Activated CD8-positive, alpha-beta T cell treated with anti-CD3 and anti-CD28 coated beads, Interleukin-2, amount 10 ng/mL, durations not matched to agents 7 days and 5 days (primary cell): ENCODE results near the gene DTNB. TPM values are rescaled to one million over a fixed set of nuclear protein-coding genes. Genes with fewer than 3 reads are reported as not detected.

Experiments
- ATAC-seq: fragments of 150-1000 bp; cut with Tn5 transposase; one replicate; pipeline ENCODE4 v1.10.0; 2021; ENCODE audit warnings: moderate library complexity
- CTCF ChIA-PET: fragments of 350-600 bp; sonication (Branson Sonifier 250); formaldehyde crosslinking; loops from one replicate; lab custom pipeline; 2021; ENCODE audit warnings: antibody characterized with exemption; lab: Charles Lee
- POLR2A ChIA-PET: fragments of 350-600 bp; sonication (Branson Sonifier 250); formaldehyde crosslinking; loops from one replicate; lab custom pipeline; 2021; ENCODE audit warnings: antibody characterized with exemption; lab: Charles Lee
- DNase-seq: peaks from one replicate; pipeline ENCODE4 v3.0.0-alpha.2; 2020
- H3K27ac Mint-ChIP-seq: one replicate; pipeline ENCODE4 v1.8.0; 2021; ENCODE audit warnings: mild to moderate bottlenecking, mixed read lengths
- H3K27me3 Mint-ChIP-seq: one replicate; pipeline ENCODE4 v1.8.0; 2021; ENCODE audit warnings: low read depth, mixed read lengths
- H3K36me3 Mint-ChIP-seq: one replicate; pipeline ENCODE4 v1.8.0; 2021; ENCODE audit warnings: low read depth, mixed read lengths
- H3K4me1 Mint-ChIP-seq: one replicate; pipeline ENCODE4 v1.8.0; 2021; ENCODE audit warnings: low read depth, mixed read lengths
- H3K4me3 Mint-ChIP-seq: one replicate; pipeline ENCODE4 v1.8.0; 2021; ENCODE audit warnings: mild to moderate bottlenecking, mixed read lengths
- H3K9me3 Mint-ChIP-seq: one replicate; pipeline ENCODE4 v1.8.0; 2022; ENCODE audit warnings: mixed read lengths; ENCODE audit not compliant: insufficient read depth
- total RNA-seq, 2 experiments: library from RNA; stranded (reverse); gene quantifications; one replicate each; pipeline ENCODE4 v1.2.3, GENCODE V29; 2021

DTNB gene
- total RNA-seq, 2 experiments from 2014 or later: 29.2 to 31.2 TPM

DNA sequence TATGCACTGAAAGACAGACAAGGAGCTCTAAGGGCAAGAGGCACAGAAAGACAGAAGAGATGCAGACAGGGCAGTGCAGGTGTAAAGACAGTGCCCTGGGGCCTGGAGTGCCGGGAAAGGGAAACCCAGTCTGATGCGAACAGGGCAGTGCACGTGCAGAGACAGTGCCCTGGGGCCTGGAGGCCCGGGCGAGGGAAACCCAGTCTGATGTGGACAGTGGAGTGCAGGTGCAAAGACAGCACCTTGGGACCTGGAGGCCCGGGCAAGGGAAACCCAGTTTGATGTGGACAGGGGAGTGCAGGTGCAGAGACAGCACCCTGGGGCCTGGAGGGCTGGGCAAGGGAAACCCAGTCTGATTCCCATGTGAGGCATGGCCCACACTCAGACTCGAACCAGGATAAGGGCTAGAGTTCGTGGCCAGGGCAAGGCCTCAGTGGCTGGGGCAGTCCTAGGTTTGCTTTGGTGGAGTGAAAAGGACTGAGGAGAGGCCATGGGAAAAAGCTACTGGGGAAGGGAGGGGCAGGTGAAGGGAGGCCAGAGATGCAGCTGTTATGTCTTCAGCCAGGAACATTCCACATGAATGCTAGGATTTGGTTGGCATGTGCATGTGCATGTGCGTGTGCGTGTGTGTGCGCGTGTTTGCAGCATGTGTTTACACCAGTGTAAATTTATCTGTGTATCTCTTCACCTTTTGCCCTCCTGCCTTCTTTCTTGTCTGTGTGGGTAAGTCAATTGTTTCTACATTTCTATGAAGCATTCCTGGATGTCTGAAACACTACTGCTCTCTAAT lies 292.6 kb downstream of the DTNB start:
- H3K9me3 Mint-ChIP-seq: no peaks in the 10 kb centered on the region
- CTCF ChIA-PET: interaction anchor here (1.0 to 1.6 kb wide), 3 partner anchors 9 to 22 kb away, joined by 3 to 5 read pairs (median 4); no protein-coding TSS in a partner anchor
- peaks cover 40% of the 10 kb centered on the region for H3K4me1 Mint-ChIP-seq
- no peaks in the 10 kb centered on the region for H3K27me3 Mint-ChIP-seq
- DNase-seq: no peak
- H3K4me3 Mint-ChIP-seq: no peak overlapping the region
- no peak for ATAC-seq
- POLR2A ChIA-PET: no interaction called here
- peaks cover 6% of the 10 kb centered on the region for H3K36me3 Mint-ChIP-seq
- no peak overlapping the region for H3K27ac Mint-ChIP-seq

DNA sequence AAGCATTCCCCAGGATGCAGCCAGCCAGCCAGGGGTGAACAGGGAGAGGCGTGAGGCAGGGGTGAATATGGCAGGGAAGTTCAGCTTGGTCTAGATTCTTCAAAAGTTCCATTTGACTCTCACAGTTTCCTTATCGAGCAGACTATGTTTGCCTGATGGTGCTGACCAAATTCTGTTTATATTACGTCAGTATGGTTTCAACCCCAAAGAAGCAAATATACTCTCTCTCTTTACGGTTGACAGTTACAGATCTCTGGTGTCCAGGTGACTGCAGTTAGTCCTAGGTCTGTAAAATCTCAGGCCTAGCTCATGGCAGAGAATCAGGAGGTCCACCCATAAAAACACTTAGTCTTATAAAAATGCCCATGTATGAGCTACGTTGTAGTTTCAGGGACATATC lies 293.4 kb downstream of the DTNB start:
- H3K27me3 Mint-ChIP-seq: no peaks in the 10 kb centered on the region
- ATAC-seq (no peak), DNase-seq (no peak)
- ChIA-PET CTCF (interaction anchor here (1.0 to 1.6 kb wide), 3 partner anchors 8 to 23 kb away, joined by 3 to 5 read pairs (median 4); no protein-coding TSS in a partner anchor), POLR2A (no interaction called here)
- H3K36me3 Mint-ChIP-seq: peaks cover 6% of the 10 kb centered on the region
- H3K4me3 Mint-ChIP-seq: no peak overlapping the region
- no peaks in the 10 kb centered on the region for H3K9me3 Mint-ChIP-seq
- H3K4me1 Mint-ChIP-seq: peaks cover 40% of the 10 kb centered on the region
- no peak overlapping the region for H3K27ac Mint-ChIP-seq

- DNase-seq (no peak), ATAC-seq (no peak)
- no peak overlapping the region for H3K4me3 Mint-ChIP-seq
- H3K4me1 Mint-ChIP-seq: peaks cover 40% of the 10 kb centered on the region
- no peaks in the 10 kb centered on the region for H3K27me3 Mint-ChIP-seq
- ChIA-PET CTCF (interaction anchor here (1.0 to 5.2 kb wide), 4 partner anchors 8 to 23 kb away, joined by 3 to 97 read pairs (median 4); no protein-coding TSS in a partner anchor), POLR2A (no interaction called here)
- peak overlapping the region; percentile 26 for H3K27ac Mint-ChIP-seq
- H3K36me3 Mint-ChIP-seq: peaks cover 6% of the 10 kb centered on the region
- H3K9me3 Mint-ChIP-seq: no peaks in the 10 kb centered on the region
Measured at GRCh38 chr2:25379535-25379934, 293.8 kb downstream of the DTNB start.

DNA sequence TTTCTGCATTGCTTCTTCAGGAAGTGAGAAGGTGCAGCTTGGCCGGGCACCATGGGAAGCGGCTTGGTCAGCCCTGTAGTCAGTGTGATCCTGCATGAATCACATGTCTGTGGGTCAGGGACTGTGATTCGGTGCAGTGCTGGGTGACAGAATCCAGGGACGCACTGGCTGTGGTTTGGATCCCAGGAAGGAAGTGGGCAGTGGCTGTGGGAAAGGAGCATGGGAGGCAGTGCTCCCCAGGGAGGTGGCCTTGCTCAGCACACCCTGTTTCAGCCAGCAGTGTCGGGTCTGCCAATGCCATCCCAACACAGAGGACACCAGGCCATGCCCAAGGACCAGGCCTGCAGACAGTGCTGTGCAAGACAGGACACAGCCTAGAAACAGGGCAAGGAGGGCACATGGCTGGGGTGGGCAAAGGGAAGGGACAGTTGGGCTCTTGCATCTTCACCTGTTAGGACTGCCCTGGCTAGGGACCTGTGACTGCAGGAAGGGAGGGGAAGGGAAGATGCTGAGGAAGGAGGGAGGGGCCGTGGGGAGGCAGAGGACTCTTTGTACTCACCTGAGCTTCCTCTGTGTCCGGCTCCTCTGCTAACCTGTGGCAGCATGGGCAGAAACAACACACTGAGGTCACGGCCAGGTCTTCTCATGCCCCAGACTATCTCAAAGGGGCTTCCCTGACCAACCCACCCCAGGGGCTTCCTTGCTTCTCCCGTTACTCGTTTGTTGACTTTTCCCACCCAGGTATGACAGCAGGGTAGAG lies 294.5 kb downstream of the DTNB start:
- Mint-ChIP-seq H3K9me3 (no peaks in the 10 kb centered on the region), H3K36me3 (peaks cover 6% of the 10 kb centered on the region), H3K4me1 (peaks cover 40% of the 10 kb centered on the region), H3K27ac (peak overlapping the region; percentile 40), H3K27me3 (no peaks in the 10 kb centered on the region), H3K4me3 (peak overlapping the region; percentile 4)
- ChIA-PET POLR2A (interaction anchor here (2.0 kb wide), 1 partner anchor 7 kb away, joined by 8 read pairs; no protein-coding TSS in a partner anchor), CTCF (interaction anchor here (3.5 to 5.2 kb wide), 3 partner anchors 8 to 24 kb away, joined by 24 to 97 read pairs (median 28); no protein-coding TSS in a partner anchor)
- DNase-seq: no peak
- no peak for ATAC-seq

- Mint-ChIP-seq H3K36me3 (peaks cover 6% of the 10 kb centered on the region), H3K27ac (peak overlapping the region; percentile 97), H3K9me3 (no peaks in the 10 kb centered on the region), H3K4me3 (peak overlapping the region; percentile 71), H3K27me3 (no peaks in the 10 kb centered on the region), H3K4me1 (peaks cover 40% of the 10 kb centered on the region)
- ATAC-seq: no peak
- ChIA-PET POLR2A (interaction anchor here (0.6 to 3.4 kb wide), 5 partner anchors 8 to 902 kb away, joined by 4 to 40 read pairs (median 8); no protein-coding TSS in a partner anchor), CTCF (interaction anchor here (0.7 to 5.2 kb wide), 12 partner anchors 9 to 212 kb away, joined by 3 to 97 read pairs (median 16); no protein-coding TSS in a partner anchor)
- no peak for DNase-seq
Measured at GRCh38 chr2:25377822-25378421, 295.5 kb downstream of the DTNB start.

- POLR2A ChIA-PET: interaction anchor here (0.6 to 3.4 kb wide), 7 partner anchors 9 to 903 kb away, joined by 3 to 40 read pairs (median 7); partner anchors contain the start of gene DNMT3A
- Mint-ChIP-seq H3K9me3 (no peaks in the 10 kb centered on the region), H3K27me3 (no peaks in the 10 kb centered on the region), H3K4me1 (peaks cover 40% of the 10 kb centered on the region), H3K27ac (peak overlapping the region; percentile 97), H3K4me3 (peak overlapping the region; percentile 71), H3K36me3 (peaks cover 3% of the 10 kb centered on the region)
- DNase-seq: peak; percentile 96
- CTCF ChIA-PET: interaction anchor here (0.7 to 5.2 kb wide), 38 partner anchors 9 to 271 kb away, joined by 3 to 97 read pairs (median 5); no protein-coding TSS in a partner anchor
- peak; percentile 99 for ATAC-seq
Measured at GRCh38 chr2:25376750-25377621, 296.4 kb downstream of the DTNB start.

GRCh38 chr2:25375989-25376545 lies 297.3 kb downstream of the DTNB start:
- Mint-ChIP-seq H3K4me3 (no peak overlapping the region), H3K27ac (peak overlapping the region; percentile 69), H3K4me1 (peaks cover 39% of the 10 kb centered on the region), H3K27me3 (no peaks in the 10 kb centered on the region), H3K9me3 (no peaks in the 10 kb centered on the region), H3K36me3 (peaks cover 3% of the 10 kb centered on the region)
- ATAC-seq (no peak), DNase-seq (no peak)
- POLR2A ChIA-PET: interaction anchor here (0.9 to 3.4 kb wide), 5 partner anchors 11 to 99 kb away, joined by 3 to 40 read pairs (median 4); partner anchors contain the start of gene DNMT3A
- CTCF ChIA-PET: interaction anchor here (0.5 to 5.2 kb wide), 29 partner anchors 11 to 381 kb away, joined by 3 to 97 read pairs (median 5); no protein-coding TSS in a partner anchor

DNA sequence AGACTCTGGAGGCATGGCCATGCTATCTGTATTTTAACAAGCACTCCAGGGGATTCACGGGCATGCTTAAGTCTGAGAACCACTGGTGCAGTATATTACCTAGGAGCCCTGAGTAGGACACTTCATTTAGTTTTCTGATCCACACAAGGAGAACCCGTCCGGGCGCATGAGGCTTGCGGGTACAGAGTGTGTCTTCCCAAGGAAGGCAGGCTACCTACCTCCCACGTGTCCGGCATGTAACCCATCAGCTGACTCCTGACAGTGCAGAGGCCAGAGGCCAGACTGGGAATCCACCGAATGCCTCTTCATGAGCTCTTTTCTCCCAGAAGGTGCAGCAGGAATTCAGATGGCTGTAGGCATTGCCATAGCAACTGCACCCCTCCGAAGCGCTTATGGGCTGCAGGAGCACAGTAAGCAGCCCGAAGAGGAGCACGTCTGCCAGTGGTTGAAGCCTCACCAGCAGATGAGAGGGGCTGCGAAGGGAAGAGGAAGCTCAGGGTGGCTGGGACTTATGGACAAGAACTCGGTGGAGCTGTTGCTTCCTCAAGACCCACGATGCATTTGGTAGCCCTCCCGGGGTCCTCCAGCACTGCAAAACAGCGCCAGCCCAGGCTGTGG lies 297.9 kb downstream of the DTNB start:
- ATAC-seq: no peak
- no peak for DNase-seq
- Mint-ChIP-seq H3K9me3 (no peaks in the 10 kb centered on the region), H3K27me3 (no peaks in the 10 kb centered on the region), H3K4me1 (peaks cover 39% of the 10 kb centered on the region), H3K4me3 (no peak overlapping the region), H3K27ac (peak overlapping the region; percentile 0), H3K36me3 (peaks cover 3% of the 10 kb centered on the region)
- ChIA-PET POLR2A (interaction anchor here (1.3 to 3.4 kb wide), 4 partner anchors 10 to 99 kb away, joined by 4 to 40 read pairs (median 8); partner anchors contain the start of gene DNMT3A), CTCF (interaction anchor here (0.6 to 5.2 kb wide), 25 partner anchors 10 to 289 kb away, joined by 3 to 97 read pairs (median 5); no protein-coding TSS in a partner anchor)

- DNase-seq: no peak
- H3K9me3 Mint-ChIP-seq: no peaks in the 10 kb centered on the region
- H3K27ac Mint-ChIP-seq: no peak overlapping the region
- H3K36me3 Mint-ChIP-seq: peaks cover 3% of the 10 kb centered on the region
- POLR2A ChIA-PET: interaction anchor here (1.3 to 3.4 kb wide), 3 partner anchors 10 to 98 kb away, joined by 4 to 40 read pairs (median 11); no protein-coding TSS in a partner anchor
- peaks cover 37% of the 10 kb centered on the region for H3K4me1 Mint-ChIP-seq
- CTCF ChIA-PET: interaction anchor here (0.6 to 5.2 kb wide), 9 partner anchors 10 to 290 kb away, joined by 3 to 97 read pairs (median 17); no protein-coding TSS in a partner anchor
- H3K27me3 Mint-ChIP-seq: no peaks in the 10 kb centered on the region
- no peak overlapping the region for H3K4me3 Mint-ChIP-seq
- no peak for ATAC-seq
Measured at GRCh38 chr2:25374827-25375226, 298.6 kb downstream of the DTNB start.
